Nephron progenitor cell (in vitro differentiated cells): ENCODE measurements around the gene AARS2.

Experiments
- DNase-seq: peaks from one replicate; pipeline ENCODE4 v3.0.0; 2021
- H3K27ac Mint-ChIP-seq: 2 replicates; pipeline ENCODE4 v1.8.0; 2021; ENCODE audit warnings: mild to moderate bottlenecking, moderate library complexity, mixed read lengths
- H3K27me3 Mint-ChIP-seq: 2 replicates; pipeline ENCODE4 v1.8.0; 2021; ENCODE audit warnings: mild to moderate bottlenecking, low read depth, mixed read lengths; ENCODE audit not compliant: poor library complexity
- H3K36me3 Mint-ChIP-seq: 2 replicates; pipeline ENCODE4 v1.8.0; 2021; ENCODE audit warnings: low read depth, mixed read lengths
- H3K4me1 Mint-ChIP-seq: 2 replicates; pipeline ENCODE4 v1.8.0; 2021; ENCODE audit warnings: mixed read lengths
- H3K4me3 Mint-ChIP-seq: 2 replicates; pipeline ENCODE4 v1.8.0; 2021; ENCODE audit warnings: mild to moderate bottlenecking, moderate library complexity, mixed read lengths
- H3K9me3 Mint-ChIP-seq: 2 replicates; pipeline ENCODE4 v1.8.0; 2021; ENCODE audit warnings: mild to moderate bottlenecking, moderate library complexity, mixed read lengths
- CTCF ChIP-seq: fragments of 200-600 bp; sonication (generic); IDR thresholded peaks from 2 replicates; pipeline ENCODE4 v1.5.0; 2021; ENCODE audit warnings: antibody characterized with exemption

The AARS2 gene

GRCh38 chr6:44301782-44302564, 11.2 kb downstream of the AARS2 start:
- Mint-ChIP-seq H3K4me1 (peaks cover 20% of the 10 kb centered on the region), H3K27ac (no peak overlapping the region), H3K27me3 (peaks cover 24% of the 10 kb centered on the region), H3K9me3 (no peaks in the 10 kb centered on the region), H3K36me3 (peaks cover 49% of the 10 kb centered on the region), H3K4me3 (no peak overlapping the region)
- no peak for DNase-seq
- TF ChIP-seq CTCF, result no peak

GRCh38 chr6:44301106-44301505, 12.0 kb downstream of the AARS2 start:
- Mint-ChIP-seq H3K4me1 (peaks cover 20% of the 10 kb centered on the region), H3K27me3 (peaks cover 33% of the 10 kb centered on the region)

GRCh38 chr6:44300292-44300823, 12.8 kb downstream of the AARS2 start:
- H3K9me3 Mint-ChIP-seq, result no peaks in the 10 kb centered on the region
- H3K4me1 Mint-ChIP-seq, result peaks cover 13% of the 10 kb centered on the region
- peaks cover 44% of the 10 kb centered on the region for H3K36me3 Mint-ChIP-seq
- DNase-seq, result no peak
- no peak for TF ChIP-seq CTCF
- H3K27me3 Mint-ChIP-seq, result peaks cover 40% of the 10 kb centered on the region
- H3K27ac Mint-ChIP-seq, result no peak overlapping the region
- H3K4me3 Mint-ChIP-seq, result no peak overlapping the region

More at GRCh38 chr6:44301106-44301505, 12.0 kb downstream of the AARS2 start:
- H3K27ac Mint-ChIP-seq, result no peak overlapping the region
- no peaks in the 10 kb centered on the region for H3K9me3 Mint-ChIP-seq
- peaks cover 49% of the 10 kb centered on the region for H3K36me3 Mint-ChIP-seq
- TF ChIP-seq CTCF, result no peak
- no peak for DNase-seq
- no peak overlapping the region for H3K4me3 Mint-ChIP-seq

- no peak for TF ChIP-seq CTCF
- Mint-ChIP-seq H3K36me3 (peaks cover 43% of the 10 kb centered on the region), H3K4me3 (peak overlapping the region; percentile 27), H3K4me1 (peaks cover 7% of the 10 kb centered on the region), H3K9me3 (no peaks in the 10 kb centered on the region), H3K27ac (no peak overlapping the region), H3K27me3 (peaks cover 54% of the 10 kb centered on the region)
- DNase-seq, result no peak
Observed at GRCh38 chr6:44298864-44299263, 14.3 kb downstream of the AARS2 start.

- H3K27ac Mint-ChIP-seq, result no peak overlapping the region
- peaks cover 7% of the 10 kb centered on the region for H3K4me1 Mint-ChIP-seq
- no peaks in the 10 kb centered on the region for H3K9me3 Mint-ChIP-seq
- peaks cover 38% of the 10 kb centered on the region for H3K36me3 Mint-ChIP-seq
- peaks cover 54% of the 10 kb centered on the region for H3K27me3 Mint-ChIP-seq
- no peak for TF ChIP-seq CTCF
- DNase-seq, result no peak
- peak overlapping the region; percentile 81 for H3K4me3 Mint-ChIP-seq
Observed at GRCh38 chr6:44298055-44298803, 14.9 kb downstream of the AARS2 start.
